Measurements from ENCODE around the gene TFF3.

TFF3 gene

GRCh38 chr21:42315296-42315891 is at the start of gene TFF3:
Gene TFF3, minus strand, starts transcription at chr21:42315409. Its CDS starts 35 bp downstream, at chr21:42315374.
- no peak for DNase-seq (ENCODE audit: low read depth)

GRCh38 chr21:42364304-42364865 is 49.2 kb upstream of the TFF3 start:
- DNase-seq (ENCODE audit: low read depth), result no peak

- no peak for DNase-seq (ENCODE audit: low read depth)
Observed at GRCh38 chr21:42363312-42363711, 48.1 kb upstream of the TFF3 start.

- DNase-seq (ENCODE audit: low read depth), result no peak
Observed at GRCh38 chr21:42362700-42363099, 47.5 kb upstream of the TFF3 start.

GRCh38 chr21:42362198-42362597 is 47.0 kb upstream of the TFF3 start:
- no peak for DNase-seq (ENCODE audit: low read depth)

GRCh38 chr21:42361286-42361685 is 46.1 kb upstream of the TFF3 start:
- DNase-seq (ENCODE audit: low read depth), result no peak

GRCh38 chr21:42360317-42360716 is 45.1 kb upstream of the TFF3 start:
- DNase-seq (ENCODE audit: low read depth), result no peak

- DNase-seq (ENCODE audit: low read depth), result no peak
Observed at GRCh38 chr21:42358937-42359336, 43.7 kb upstream of the TFF3 start.

- no peak for DNase-seq (ENCODE audit: low read depth)
Observed at GRCh38 chr21:42358261-42358660, 43.1 kb upstream of the TFF3 start.

GRCh38 chr21:42357307-42357706 is 42.1 kb upstream of the TFF3 start:
- DNase-seq (ENCODE audit: low read depth), result no peak

- no peak for DNase-seq (ENCODE audit: low read depth)
Observed at GRCh38 chr21:42356650-42357049, 41.4 kb upstream of the TFF3 start.

GRCh38 chr21:42356046-42356445 is 40.8 kb upstream of the TFF3 start:
- no peak for DNase-seq (ENCODE audit: low read depth)

GRCh38 chr21:42353623-42354022 is 38.4 kb upstream of the TFF3 start:
- DNase-seq (ENCODE audit: low read depth), result no peak

GRCh38 chr21:42352441-42353095 is 37.4 kb upstream of the TFF3 start:
- no peak for DNase-seq (ENCODE audit: low read depth)

- DNase-seq (ENCODE audit: low read depth), result no peak
Observed at GRCh38 chr21:42351626-42352440, 36.6 kb upstream of the TFF3 start.

GRCh38 chr21:42350927-42351426 is 35.8 kb upstream of the TFF3 start, which contains the start of gene TFF2:
Gene TFF2, minus strand, starts transcription at chr21:42350994. Its CDS starts 37 bp downstream, at chr21:42350957.
- no peak for DNase-seq (ENCODE audit: low read depth)

- no peak for DNase-seq (ENCODE audit: low read depth)
Observed at GRCh38 chr21:42350318-42350910, 35.2 kb upstream of the TFF3 start.

- no peak for DNase-seq (ENCODE audit: low read depth)
Observed at GRCh38 chr21:42349420-42350317, 34.5 kb upstream of the TFF3 start.

GRCh38 chr21:42348762-42349161 is 33.6 kb upstream of the TFF3 start:
- DNase-seq (ENCODE audit: low read depth), result no peak

- DNase-seq (ENCODE audit: low read depth), result no peak
Observed at GRCh38 chr21:42347601-42348327, 32.6 kb upstream of the TFF3 start.

Data from non-pigmented ciliary epithelial cell (primary cell).